Gastrocnemius medialis (tissue), 4 donors: ENCODE results near the gene CA4. TPM values are rescaled to one million over a fixed set of nuclear protein-coding genes. Genes with fewer than 3 reads are reported as not detected.

Experiments used
- ATAC-seq, 2 donors: fragments of 150-250 bp; one replicate each; pipeline ENCODE4 v1.9.1; 2016
- DNase-seq, 2 donors: peaks; one replicate each; pipeline ENCODE4 v3.0.0-alpha.2; 2019
- H3K27ac ChIP-seq, 4 donors: fragments of 200-600 bp; sonication (generic); 1 replicate in 1 of 4; 2 replicates in 3 of 4; pipeline ENCODE4 v1.5.1; 2016 to 2018; ENCODE audit warnings: mild to moderate bottlenecking in 2 of 4, moderate library complexity in 1 of 4
- H3K27me3 ChIP-seq, 3 donors: fragments of 200-600 bp; sonication (generic) in 2 of 3; 1 replicate in 1 of 3; 2 replicates in 2 of 3; pipeline versions ENCODE4 v1.5.1 to v1.6.0; 2016 to 2019; ENCODE audit warnings: mild to moderate bottlenecking in 1 of 3, moderate library complexity in 1 of 3
- H3K36me3 ChIP-seq, 2 donors: fragments of 200-600 bp; sonication (generic) in 1 of 2; one replicate each; pipeline ENCODE4 v1.5.1; 2017 to 2018
- H3K4me1 ChIP-seq, 2 donors: fragments of 200-600 bp; sonication (generic) in 1 of 2; one replicate each; pipeline ENCODE4 v1.5.1; 2016 to 2017; ENCODE audit warnings: mild to moderate bottlenecking in 2 of 2
- H3K4me3 ChIP-seq, 4 donors: fragments of 200-600 bp; sonication (generic) in 3 of 4; 1 replicate in 1 of 4; 2 replicates in 3 of 4; pipeline ENCODE4 v1.5.1; 2016 to 2019; ENCODE audit warnings: mild to moderate bottlenecking in 2 of 4
- H3K9me3 ChIP-seq, 3 donors: fragments of 200-600 bp; sonication (generic) in 2 of 3; 1 replicate in 1 of 3; 2 replicates in 2 of 3; pipeline ENCODE4 v1.5.1; 2016 to 2019
- CTCF ChIP-seq, 5 experiments: fragments of 450-650 bp in 3 of 5; fragments of 200-600 bp in 2 of 5; sonication (generic) in 2 of 5; IDR thresholded peaks in 4 of 5; conservative IDR thresholded peaks in 1 of 5; 1 replicate in 4 of 5; 2 replicates in 1 of 5; pipeline ENCODE4 v1.5.1; 2016 to 2019; ENCODE audit warnings: antibody characterized with exemption in 5 of 5, mild to moderate bottlenecking in 3 of 5, moderate library complexity in 3 of 5
- POLR2A ChIP-seq, 2 donors: fragments of 450-650 bp; IDR thresholded peaks; one replicate each; pipeline ENCODE4 v1.6.1; 2017; ENCODE audit warnings: antibody characterized with exemption in 2 of 2, mild to moderate bottlenecking in 2 of 2, moderate library complexity in 2 of 2
- in situ Hi-C, 4 donors: fragments of 200-750 bp; cut with MboI; loops; one replicate each; pipeline versions ENCODE4 v1.15.0 to v1.8.0; 2017; ENCODE audit warnings: low sequenced_read_pairs in 4 of 4
- intact Hi-C: fragments of 100-400 bp; cut with DNase I; formaldehyde crosslinking; loops from one replicate; pipeline ENCODE4 v1.15.1; 2023; ENCODE audit warnings: low total_unique reads
- total RNA-seq, 4 donors: library from RNA; depleted of rRNA; stranded (reverse); fragments of >200 nt; gene quantifications; one replicate each; pipeline versions ENCODE4 v1.1.0 to v1.2.3, GENCODE V29; 2016

The CA4 gene
- total RNA-seq, 4 donors from 2014 or later = 6.1 to 9.2 (median 7.2) TPM

- H3K4me1 ChIP-seq = peaks cover 6 to 16% of the 10 kb centered on the region in 2 donors
- H3K27me3 ChIP-seq = peaks cover 8 to 18% (median 8%) of the 10 kb centered on the region in 3 donors
- TF ChIP-seq POLR2A (IDR thresholded peaks at IDR 0.05) (no peak), CTCF (IDR thresholded peaks at IDR 0.05 in 4 of 5, conservative IDR thresholded peaks at IDR 0.05 in 1 of 5) (no peak)
- H3K9me3 ChIP-seq = no peaks in the 10 kb centered on the region
- in situ Hi-C loops = loop anchor here in 1 of 4 donors (25.0 kb wide), 1 partner anchor 98 kb away; no protein-coding TSS in a partner anchor
- ATAC-seq (no peak), DNase-seq (no peak)
- H3K27ac ChIP-seq = peak overlapping the region in 2 of 4 donors; percentile 41 to 54
- no peak overlapping the region for H3K4me3 ChIP-seq
- no peaks in the 10 kb centered on the region for H3K36me3 ChIP-seq
- intact Hi-C loops = no loop called here
Measured at GRCh38 chr17:60164164-60164563, 14.4 kb downstream of the CA4 start.

GRCh38 chr17:60164697-60165096, 14.9 kb downstream of the CA4 start:
- in situ Hi-C loops = loop anchor here in 1 of 4 donors (25.0 kb wide), 1 partner anchor 98 kb away; no protein-coding TSS in a partner anchor
- no peak for TF ChIP-seq CTCF (IDR thresholded peaks at IDR 0.05 in 4 of 5, conservative IDR thresholded peaks at IDR 0.05 in 1 of 5)
- no peak for TF ChIP-seq POLR2A (IDR thresholded peaks at IDR 0.05)
- intact Hi-C loops = no loop called here
- no peak for ATAC-seq
- DNase-seq = no peak
- Histone ChIP-seq H3K36me3 (no peaks in the 10 kb centered on the region), H3K4me3 (no peak overlapping the region), H3K9me3 (no peaks in the 10 kb centered on the region), H3K27ac (no peak overlapping the region), H3K4me1 (peaks cover 8 to 21% of the 10 kb centered on the region in 2 donors), H3K27me3 (peaks cover 8 to 15% (median 8%) of the 10 kb centered on the region in 3 donors)

GRCh38 chr17:60165223-60165622, 15.4 kb downstream of the CA4 start:
- H3K27ac ChIP-seq = no peak overlapping the region
- in situ Hi-C loops = loop anchor here in 1 of 4 donors (25.0 kb wide), 1 partner anchor 97 kb away; no protein-coding TSS in a partner anchor
- no peak for DNase-seq
- intact Hi-C loops = no loop called here
- no peaks in the 10 kb centered on the region for H3K36me3 ChIP-seq
- no peak for ATAC-seq
- peaks cover 14 to 23% of the 10 kb centered on the region in 2 donors for H3K4me1 ChIP-seq
- no peaks in the 10 kb centered on the region for H3K9me3 ChIP-seq
- no peak for TF ChIP-seq CTCF (IDR thresholded peaks at IDR 0.05 in 4 of 5, conservative IDR thresholded peaks at IDR 0.05 in 1 of 5)
- no peak for TF ChIP-seq POLR2A (IDR thresholded peaks at IDR 0.05)
- no peak overlapping the region for H3K4me3 ChIP-seq
- peaks cover 6 to 13% (median 8%) of the 10 kb centered on the region in 3 donors for H3K27me3 ChIP-seq

- in situ Hi-C loops = loop anchor here in 1 of 4 donors (25.0 kb wide), 1 partner anchor 96 kb away; no protein-coding TSS in a partner anchor
- no peak for DNase-seq
- Histone ChIP-seq H3K4me3 (no peak overlapping the region), H3K36me3 (no peaks in the 10 kb centered on the region), H3K9me3 (no peaks in the 10 kb centered on the region), H3K4me1 (peaks cover 15 to 28% of the 10 kb centered on the region in 2 donors), H3K27me3 (peaks cover 4 to 10% (median 5%) of the 10 kb centered on the region in 3 donors), H3K27ac (no peak overlapping the region)
- no peak for TF ChIP-seq POLR2A (IDR thresholded peaks at IDR 0.05)
- TF ChIP-seq CTCF (IDR thresholded peaks at IDR 0.05 in 4 of 5, conservative IDR thresholded peaks at IDR 0.05 in 1 of 5) = no peak
- ATAC-seq = no peak
- intact Hi-C loops = no loop called here
Measured at GRCh38 chr17:60165971-60166370, 16.2 kb downstream of the CA4 start.
